Ishikawa (cell line): ENCODE data around the gene NUDT2.
A peak's percentile ranks its signal among the peaks of the same experiment; 100 is the strongest.

Source experiments
- CEBPB ChIP-seq: IDR thresholded peaks from 2 replicates; pipeline ENCODE4 v1.6.1; 2012
- CREB1 ChIP-seq: IDR thresholded peaks from 2 replicates; pipeline ENCODE4 v1.6.1; 2012; ENCODE audit warnings: low read depth
- EGR1 ChIP-seq: IDR thresholded peaks from 2 replicates; pipeline ENCODE4 v1.6.1; 2012
- EP300 ChIP-seq: IDR thresholded peaks from 2 replicates; pipeline ENCODE4 v1.6.1; 2012; ENCODE audit warnings: borderline replicate concordance
- MAX ChIP-seq: IDR thresholded peaks from 2 replicates; pipeline ENCODE4 v1.6.1; 2012
- NFIC ChIP-seq: IDR thresholded peaks from 2 replicates; pipeline ENCODE4 v1.6.1; 2012
- RAD21 ChIP-seq: IDR thresholded peaks from 2 replicates; pipeline ENCODE4 v1.6.1; 2012; ENCODE audit warnings: low read depth
- TAF1 ChIP-seq: IDR thresholded peaks from 2 replicates; pipeline ENCODE4 v1.6.1; 2012; ENCODE audit warnings: low read depth, mild to moderate bottlenecking
- TCF12 ChIP-seq: IDR thresholded peaks from 2 replicates; pipeline ENCODE4 v1.6.1; 2012; ENCODE audit warnings: low read depth
- TEAD4 ChIP-seq: IDR thresholded peaks from 2 replicates; pipeline ENCODE4 v1.6.1; 2012
- USF1 ChIP-seq: IDR thresholded peaks from 2 replicates; pipeline ENCODE4 v1.6.1; 2012
- YY1 ChIP-seq: IDR thresholded peaks from 2 replicates; pipeline ENCODE4 v1.6.1; 2012; ENCODE audit warnings: low read depth
- ZBTB7A ChIP-seq: IDR thresholded peaks from 2 replicates; pipeline ENCODE4 v1.6.1; 2012; ENCODE audit warnings: low read depth
- TF ChIP-seq, protein P1 (sequence below): IDR thresholded peaks from 2 replicates; pipeline ENCODE4 v1.6.1; 2012; ENCODE audit warnings: low read depth, mild to moderate bottlenecking

DNA sequence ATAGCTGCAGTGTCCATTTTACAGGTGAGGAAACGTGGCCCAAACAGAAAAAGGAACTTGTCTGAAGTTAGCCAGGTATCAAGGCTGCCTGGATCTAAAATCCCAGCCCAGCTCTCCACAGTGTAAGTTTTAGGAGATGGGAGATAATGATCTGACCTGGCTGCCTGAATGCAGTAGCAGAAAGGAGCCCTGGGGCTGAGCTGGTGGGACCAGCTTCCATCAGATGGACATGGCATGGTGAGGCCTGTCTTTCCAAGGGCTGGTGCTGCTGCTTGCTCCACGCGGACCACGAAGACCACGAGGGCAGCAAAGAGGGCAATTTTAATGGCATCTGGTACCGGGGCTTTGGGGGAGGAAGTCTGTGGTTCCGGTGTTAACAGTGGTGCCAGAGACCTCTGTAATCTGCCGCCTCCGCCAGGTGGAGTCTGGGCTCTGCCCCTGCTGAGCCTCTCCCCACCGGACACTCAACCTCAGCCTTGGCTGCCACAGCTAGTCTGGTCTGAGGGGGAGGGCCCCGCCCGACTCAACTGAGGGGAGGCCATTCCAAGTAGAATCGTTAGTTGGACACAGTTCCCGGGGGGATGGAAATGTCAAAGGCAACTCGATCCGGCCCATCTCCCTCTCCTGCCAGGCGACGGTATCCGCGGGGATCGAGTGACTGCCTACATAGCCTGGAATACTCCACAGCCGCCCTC, 46.7 kb downstream of the NUDT2 start:
- TF ChIP-seq EGR1, result no peak
- TF ChIP-seq, protein P1, sequence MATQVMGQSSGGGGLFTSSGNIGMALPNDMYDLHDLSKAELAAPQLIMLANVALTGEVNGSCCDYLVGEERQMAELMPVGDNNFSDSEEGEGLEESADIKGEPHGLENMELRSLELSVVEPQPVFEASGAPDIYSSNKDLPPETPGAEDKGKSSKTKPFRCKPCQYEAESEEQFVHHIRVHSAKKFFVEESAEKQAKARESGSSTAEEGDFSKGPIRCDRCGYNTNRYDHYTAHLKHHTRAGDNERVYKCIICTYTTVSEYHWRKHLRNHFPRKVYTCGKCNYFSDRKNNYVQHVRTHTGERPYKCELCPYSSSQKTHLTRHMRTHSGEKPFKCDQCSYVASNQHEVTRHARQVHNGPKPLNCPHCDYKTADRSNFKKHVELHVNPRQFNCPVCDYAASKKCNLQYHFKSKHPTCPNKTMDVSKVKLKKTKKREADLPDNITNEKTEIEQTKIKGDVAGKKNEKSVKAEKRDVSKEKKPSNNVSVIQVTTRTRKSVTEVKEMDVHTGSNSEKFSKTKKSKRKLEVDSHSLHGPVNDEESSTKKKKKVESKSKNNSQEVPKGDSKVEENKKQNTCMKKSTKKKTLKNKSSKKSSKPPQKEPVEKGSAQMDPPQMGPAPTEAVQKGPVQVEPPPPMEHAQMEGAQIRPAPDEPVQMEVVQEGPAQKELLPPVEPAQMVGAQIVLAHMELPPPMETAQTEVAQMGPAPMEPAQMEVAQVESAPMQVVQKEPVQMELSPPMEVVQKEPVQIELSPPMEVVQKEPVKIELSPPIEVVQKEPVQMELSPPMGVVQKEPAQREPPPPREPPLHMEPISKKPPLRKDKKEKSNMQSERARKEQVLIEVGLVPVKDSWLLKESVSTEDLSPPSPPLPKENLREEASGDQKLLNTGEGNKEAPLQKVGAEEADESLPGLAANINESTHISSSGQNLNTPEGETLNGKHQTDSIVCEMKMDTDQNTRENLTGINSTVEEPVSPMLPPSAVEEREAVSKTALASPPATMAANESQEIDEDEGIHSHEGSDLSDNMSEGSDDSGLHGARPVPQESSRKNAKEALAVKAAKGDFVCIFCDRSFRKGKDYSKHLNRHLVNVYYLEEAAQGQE, result no peak
- TF ChIP-seq RAD21, result peak; percentile 25; the same call in 1 of the 2 replicates
- TF ChIP-seq CEBPB, result no peak
- TF ChIP-seq YY1, result 0 out of 2 replicates have a peak, but pooled peaks have one; percentile 8
- TF ChIP-seq CREB1, result no peak
- no peak for TF ChIP-seq USF1
- TF ChIP-seq TCF12, result no peak
- TF ChIP-seq EP300, result no peak
- TF ChIP-seq TAF1, result no peak
- TF ChIP-seq TEAD4, result no peak
- TF ChIP-seq NFIC, result no peak
- TF ChIP-seq MAX, result 0 out of 2 replicates have a peak, but pooled peaks have one; percentile 49
- TF ChIP-seq ZBTB7A, result no peak; the same call in 1 of the 2 replicates
